ENCODE measurements around the gene EGF.

The EGF gene

DNA sequence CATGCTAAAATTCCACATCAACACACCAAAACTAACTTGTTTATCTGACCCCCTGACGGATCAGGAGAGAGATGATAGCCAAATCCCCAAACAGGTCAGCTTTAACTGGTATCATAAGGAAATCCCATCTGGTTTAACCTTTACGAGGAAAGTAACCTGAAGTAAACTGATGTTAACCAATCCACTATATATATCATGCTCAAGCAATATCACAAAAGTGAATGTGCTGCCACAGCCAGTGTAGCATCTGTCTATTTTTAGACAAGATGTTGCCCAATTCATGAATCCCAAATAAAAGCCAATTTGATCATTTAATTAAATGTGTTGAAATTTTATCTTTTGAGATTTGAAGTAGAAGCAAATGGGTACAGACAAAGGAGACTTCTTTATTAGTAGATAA lies 44.5 kb downstream of the EGF start:
- no peak for DNase-seq
- TF ChIP-seq POLR2A (IDR thresholded peaks at IDR 0.05; ENCODE audit: low read length) (no peak), GATA1 (IDR thresholded peaks at IDR 0.05; ENCODE audit: low read depth, low read length) (no peak)

DNA sequence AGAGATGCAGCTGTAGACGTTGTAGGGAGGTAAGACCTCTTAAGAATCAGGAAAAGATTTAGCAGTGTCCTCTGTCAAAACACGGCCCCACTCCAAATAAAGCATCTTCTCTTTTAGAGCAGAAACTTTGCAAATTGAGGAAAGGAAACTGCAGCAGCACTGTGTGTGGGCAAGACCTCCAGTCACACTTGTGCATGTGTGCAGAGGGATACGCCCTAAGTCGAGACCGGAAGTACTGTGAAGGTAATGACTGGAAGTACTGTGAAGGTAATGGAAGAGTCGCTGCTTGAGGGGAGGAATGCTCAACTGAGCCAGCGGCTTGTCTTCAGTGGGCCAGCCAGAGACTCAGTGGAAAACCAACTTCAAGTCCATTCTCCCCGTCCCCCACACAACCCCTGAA lies 46.5 kb downstream of the EGF start:
- TF ChIP-seq POLR2A (IDR thresholded peaks at IDR 0.05; ENCODE audit: low read length), result no peak
- no peak for TF ChIP-seq GATA1 (IDR thresholded peaks at IDR 0.05; ENCODE audit: low read depth, low read length)

DNA sequence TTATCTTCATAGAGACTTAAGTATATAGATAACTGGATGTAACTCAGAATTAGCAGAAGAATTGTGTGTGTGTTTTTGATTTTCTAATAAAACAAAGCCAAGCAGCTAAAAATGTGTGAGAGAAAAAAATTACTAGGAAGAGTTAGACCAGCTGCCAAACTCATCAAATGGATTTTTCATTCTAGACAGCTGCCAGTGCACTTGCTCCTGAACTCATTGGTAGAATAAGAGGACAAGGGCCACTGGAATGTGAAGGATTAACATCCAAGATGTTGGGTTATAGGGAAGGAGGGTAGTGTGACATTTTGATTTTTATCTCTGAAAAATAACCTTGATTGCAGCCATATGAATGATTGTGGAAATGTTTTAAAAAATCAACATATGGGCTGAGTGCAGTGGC lies 49.7 kb downstream of the EGF start:
- no peak for TF ChIP-seq GATA1 (IDR thresholded peaks at IDR 0.05; ENCODE audit: low read depth, low read length)
- TF ChIP-seq POLR2A (IDR thresholded peaks at IDR 0.05; ENCODE audit: low read length), result no peak
- DNase-seq, result no peak

More for the DNA sequence above, 46.5 kb downstream of the EGF start:
- DNase-seq, result no peak

DNA sequence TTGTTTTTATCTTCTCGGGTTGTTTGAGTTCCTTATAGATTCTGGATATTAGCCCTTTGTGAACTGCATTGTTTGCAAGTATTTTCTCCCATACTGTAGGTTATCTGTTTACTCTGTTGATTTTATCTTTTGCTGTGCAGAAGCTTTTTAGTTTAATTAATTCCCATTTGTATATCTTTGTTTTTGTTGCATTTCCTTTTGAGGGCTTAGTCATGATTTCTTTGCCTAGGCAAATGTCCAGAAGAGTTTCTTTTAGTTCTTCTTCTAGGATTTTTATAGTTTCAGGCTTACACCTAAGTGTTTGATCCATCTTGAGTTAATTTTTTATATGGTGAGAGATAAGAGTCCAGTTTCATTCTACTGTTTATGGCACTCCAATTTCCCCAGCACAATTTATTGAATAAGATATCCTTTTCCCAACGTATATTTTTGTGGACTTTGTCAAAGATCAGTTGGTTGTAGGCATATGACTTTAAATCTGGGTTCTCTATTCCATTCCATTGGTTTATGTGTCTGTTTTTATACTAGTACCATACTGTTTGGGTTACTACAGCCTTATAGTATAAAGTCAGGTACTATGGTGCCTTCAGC lies 54.3 kb downstream of the EGF start:
- no peak for DNase-seq
- no peak for TF ChIP-seq POLR2A (IDR thresholded peaks at IDR 0.05; ENCODE audit: low read length)
- TF ChIP-seq GATA1 (IDR thresholded peaks at IDR 0.05; ENCODE audit: low read depth, low read length), result no peak

DNA sequence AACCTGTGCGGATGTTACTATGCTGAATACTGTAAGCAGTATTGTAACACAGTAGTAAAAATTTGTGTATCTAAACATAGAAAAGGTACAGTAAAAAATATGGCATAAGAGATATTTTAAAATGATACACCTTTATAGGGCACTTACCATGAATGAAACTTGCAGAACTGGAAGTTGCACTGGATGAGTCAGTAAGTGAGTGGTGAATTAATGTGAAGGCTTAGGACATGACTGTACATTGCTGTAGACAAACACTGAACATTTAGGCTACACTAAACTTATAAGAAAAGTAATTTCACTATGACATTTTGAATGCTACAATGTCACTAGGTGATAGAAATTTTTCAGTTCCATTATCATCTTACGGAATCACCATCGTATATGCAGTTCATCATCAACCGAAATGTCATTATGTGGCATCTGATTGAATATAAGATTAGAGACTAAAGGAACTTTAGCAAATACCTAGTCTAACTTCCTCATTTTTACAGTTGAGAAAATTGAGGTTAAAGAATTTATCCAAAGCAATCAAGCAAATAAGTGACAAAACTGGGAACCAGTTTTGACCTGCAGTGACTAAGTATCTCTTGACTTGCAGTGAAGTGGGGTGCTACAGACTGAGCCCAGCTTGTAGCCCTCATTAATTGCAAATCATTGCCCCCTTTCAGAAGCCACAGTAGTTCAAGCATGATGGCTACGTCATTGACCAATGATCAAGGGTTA lies 55.3 kb downstream of the EGF start:
- no peak for DNase-seq
- no peak for TF ChIP-seq POLR2A (IDR thresholded peaks at IDR 0.05; ENCODE audit: low read length)
- TF ChIP-seq GATA1 (IDR thresholded peaks at IDR 0.05; ENCODE audit: low read depth, low read length), result no peak

DNA sequence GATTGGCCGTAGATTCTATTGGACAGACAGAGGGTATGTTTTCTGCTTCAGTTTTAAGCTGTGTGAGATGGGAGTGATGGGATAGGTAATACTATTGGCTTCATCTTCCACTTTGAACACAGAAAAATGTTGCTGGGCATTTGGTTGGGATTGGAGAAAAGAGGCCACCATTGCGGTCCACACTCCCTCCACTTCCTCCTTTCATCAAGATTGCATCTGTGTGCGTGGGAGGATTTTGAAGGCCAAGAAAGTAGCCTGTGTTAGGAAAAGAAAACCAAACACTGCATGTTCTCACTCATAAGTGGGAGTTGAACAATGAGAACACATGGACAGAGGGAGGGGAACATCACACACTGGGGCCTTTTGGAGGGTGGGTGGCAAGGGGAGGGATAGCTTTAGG lies 56.4 kb downstream of the EGF start:
- no peak for DNase-seq
- no peak for TF ChIP-seq POLR2A (IDR thresholded peaks at IDR 0.05; ENCODE audit: low read length)
- no peak for TF ChIP-seq GATA1 (IDR thresholded peaks at IDR 0.05; ENCODE audit: low read depth, low read length)

DNA sequence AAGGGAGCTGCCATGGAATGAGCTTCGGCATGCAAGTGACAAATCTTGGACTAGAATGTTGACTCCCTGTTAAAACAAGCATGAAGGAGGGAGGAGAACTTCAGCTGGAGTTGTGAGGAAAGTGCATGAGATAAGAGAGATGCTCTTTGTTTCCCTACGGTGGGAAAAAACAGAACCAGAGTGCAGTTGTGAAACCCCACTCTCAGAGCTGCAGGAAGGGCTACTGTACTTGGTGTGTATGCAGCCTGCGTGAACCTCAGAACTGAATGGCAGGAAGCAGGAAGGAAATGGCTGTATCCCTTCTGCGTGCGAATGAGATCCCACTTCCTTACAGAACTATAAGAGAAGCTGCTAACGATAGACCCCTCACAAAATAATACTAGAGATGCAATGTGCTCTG lies 57.2 kb downstream of the EGF start:
- no peak for TF ChIP-seq GATA1 (IDR thresholded peaks at IDR 0.05; ENCODE audit: low read depth, low read length)
- no peak for TF ChIP-seq POLR2A (IDR thresholded peaks at IDR 0.05; ENCODE audit: low read length)

DNA sequence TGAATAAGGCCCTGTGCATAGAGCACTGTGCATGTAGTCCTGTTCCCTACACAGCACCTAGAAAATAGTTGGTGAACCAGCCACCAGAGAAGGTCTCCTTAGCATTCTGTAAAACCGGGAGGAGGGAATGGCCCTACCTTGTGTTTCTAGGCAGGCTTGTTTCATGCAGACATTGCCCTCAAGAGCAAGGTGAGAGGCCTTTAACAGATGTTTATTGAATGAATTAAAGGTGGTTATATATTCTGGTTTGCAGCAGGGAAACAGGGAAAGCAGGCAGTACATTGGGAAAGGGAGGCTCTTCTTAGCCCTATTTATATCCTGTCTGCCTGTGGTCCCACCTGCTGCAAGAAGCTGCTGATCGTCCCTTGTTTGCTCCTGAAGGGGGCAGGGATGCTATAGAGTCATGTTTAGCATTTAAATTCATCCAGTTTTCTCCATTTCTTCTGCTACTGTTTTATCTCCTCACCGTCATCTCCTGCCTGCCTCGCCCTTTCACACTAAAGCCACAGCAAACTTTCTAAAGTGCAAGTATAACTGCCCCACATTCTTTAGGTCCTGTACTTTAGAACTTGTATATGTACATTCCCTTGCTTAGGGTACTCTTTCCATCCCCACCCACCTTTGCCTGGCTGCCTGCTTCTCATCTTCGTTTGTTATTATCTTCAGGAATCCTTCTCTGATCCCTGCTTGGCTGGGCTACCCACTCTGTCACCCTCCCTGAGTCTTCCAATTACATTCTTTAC lies 60.3 kb downstream of the EGF start:
- TF ChIP-seq GATA1 (IDR thresholded peaks at IDR 0.05; ENCODE audit: low read depth, low read length), result no peak
- DNase-seq, result no peak

More for the DNA sequence above, 57.2 kb downstream of the EGF start:
- no peak for DNase-seq

DNA sequence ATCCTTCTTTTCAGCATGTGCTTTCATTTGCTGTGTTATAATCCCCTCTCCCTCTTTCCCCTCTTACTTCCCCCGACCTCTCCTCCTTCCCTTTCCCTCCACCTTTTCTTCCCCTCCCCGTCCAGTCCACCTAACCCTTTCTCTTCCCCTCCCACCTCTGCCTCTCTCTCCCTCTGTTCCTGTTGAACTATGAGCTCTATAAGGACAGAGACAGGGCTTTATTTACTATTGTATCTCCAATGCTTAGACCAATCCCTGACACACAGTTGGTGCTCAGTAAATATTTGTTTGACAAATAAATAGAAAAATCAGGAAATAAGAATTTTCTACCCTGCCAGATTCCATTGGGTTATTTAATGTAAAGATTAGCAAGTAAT lies 60.8 kb downstream of the EGF start:
- no peak for DNase-seq
- TF ChIP-seq GATA1 (IDR thresholded peaks at IDR 0.05; ENCODE audit: low read depth, low read length) (no peak), POLR2A (IDR thresholded peaks at IDR 0.05; ENCODE audit: low read length) (no peak)

DNA sequence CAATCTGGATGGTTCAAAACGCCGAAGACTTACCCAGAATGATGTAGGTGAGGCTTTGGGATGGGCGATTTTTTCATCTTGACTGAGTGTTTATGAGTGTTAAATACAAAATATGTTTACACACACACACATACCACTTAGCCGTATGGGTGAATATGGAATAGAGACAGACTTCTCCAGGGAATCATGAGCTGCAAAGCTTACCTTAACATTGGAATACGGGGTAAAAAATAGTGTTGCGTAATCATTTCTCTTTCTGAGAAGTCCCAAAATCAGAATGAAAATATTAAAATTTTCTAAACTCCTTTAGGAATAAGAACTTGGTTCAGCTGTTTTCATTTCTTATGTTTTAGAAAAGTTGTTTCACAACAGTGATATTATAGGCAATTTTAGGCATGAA lies 63.5 kb downstream of the EGF start:
- TF ChIP-seq GATA1 (IDR thresholded peaks at IDR 0.05; ENCODE audit: low read depth, low read length), result no peak
- TF ChIP-seq POLR2A (IDR thresholded peaks at IDR 0.05; ENCODE audit: low read length), result no peak
- DNase-seq, result no peak

DNA sequence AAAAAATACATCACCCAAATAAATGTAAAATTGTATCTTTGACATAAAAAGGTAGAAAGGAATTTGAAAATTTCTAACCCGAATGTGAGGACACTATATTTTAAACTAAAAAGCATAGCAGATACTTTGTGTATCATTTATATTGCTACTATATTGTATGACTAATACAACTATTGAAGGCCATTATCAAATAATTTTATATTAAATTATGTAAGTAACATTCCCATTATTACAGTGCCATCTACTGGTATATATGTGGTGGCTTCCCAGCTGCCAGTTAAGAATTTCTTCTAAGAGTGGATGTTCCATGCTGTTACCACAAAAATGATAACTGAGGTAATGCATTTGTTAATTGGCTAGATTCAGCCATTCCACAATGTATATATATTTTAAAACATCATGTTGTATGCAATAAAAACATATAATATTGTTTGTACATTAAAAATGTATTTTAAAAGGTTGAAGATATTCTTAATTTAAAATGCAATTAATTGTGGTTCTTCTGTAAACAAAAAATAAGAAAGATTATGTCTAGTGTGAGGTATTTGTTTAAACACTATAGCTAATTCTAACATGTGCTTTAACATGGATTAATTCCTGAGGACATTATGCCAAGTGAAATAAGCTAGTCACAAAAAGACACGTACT lies 65.3 kb downstream of the EGF start:
- TF ChIP-seq POLR2A (IDR thresholded peaks at IDR 0.05; ENCODE audit: low read length), result no peak
- DNase-seq, result peak; percentile 31 to 47

DNA sequence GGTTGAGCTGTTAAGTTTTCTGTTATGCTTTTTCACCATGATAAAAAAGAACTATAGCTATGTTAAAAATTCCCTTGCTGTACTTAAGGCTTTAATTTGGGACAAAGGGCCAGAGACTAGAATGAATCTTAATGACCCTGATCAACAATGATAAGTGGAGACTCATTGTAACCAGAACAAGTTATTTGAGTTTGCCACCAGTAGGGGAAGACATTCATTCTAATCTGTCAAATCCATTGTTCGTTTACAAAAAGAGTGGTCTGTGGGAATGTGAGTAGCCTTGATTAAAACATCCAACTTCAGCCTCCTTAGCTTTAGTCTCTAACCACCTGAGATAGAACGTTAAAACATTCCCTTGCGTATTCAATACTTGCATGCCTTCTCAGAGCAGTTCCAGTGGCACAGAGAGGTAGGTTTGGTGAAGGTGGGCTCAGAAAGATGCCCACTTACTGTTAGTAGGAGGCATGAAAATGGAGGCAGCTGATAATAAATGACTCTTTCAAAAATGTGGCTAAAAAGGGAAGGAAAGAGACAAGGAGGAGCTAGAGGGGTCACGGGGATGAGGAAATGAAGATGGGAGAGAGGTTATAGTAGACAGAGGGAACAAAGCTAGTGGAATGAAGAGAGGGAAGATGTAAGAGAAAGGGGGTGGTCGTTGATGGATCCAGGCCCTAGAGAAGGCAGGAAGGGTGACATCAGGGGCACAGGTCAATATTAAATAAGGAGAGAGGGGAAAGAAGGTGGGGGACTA lies 66.2 kb downstream of the EGF start:
- DNase-seq, result no peak
- no peak for TF ChIP-seq POLR2A (IDR thresholded peaks at IDR 0.05; ENCODE audit: low read length)
- no peak for TF ChIP-seq GATA1 (IDR thresholded peaks at IDR 0.05; ENCODE audit: low read depth, low read length)

DNA sequence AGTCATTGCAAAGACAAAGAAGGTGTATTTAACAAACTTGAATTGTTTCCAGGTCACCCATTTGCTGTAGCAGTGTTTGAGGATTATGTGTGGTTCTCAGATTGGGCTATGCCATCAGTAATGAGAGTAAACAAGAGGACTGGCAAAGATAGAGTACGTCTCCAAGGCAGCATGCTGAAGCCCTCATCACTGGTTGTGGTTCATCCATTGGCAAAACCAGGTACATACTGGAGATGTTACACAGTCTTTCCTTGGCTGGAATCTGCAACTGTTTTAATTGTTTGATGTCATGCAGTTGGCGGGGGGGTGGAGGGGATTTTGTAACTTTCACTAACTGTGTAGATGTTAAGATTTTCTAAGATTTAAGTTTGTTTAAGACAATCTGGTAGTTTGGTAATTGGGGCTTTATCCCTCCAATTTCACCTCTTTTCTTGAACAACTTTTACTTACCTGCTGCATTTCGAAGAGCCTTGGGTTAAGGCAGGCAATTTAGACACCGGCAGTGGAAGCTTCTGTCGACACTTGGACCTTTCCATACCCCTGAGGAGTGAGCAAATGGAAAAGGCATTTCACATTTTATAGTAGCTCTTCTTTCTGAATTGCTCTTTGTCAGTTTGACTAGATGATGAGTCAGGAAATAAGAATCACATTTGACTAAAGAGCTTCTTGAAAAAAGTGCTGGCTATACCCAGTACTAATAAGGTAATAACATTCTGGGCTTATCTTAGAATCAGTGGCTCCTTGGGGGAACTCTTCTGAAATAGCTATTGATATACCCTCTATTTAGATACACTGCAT lies 67.4 kb downstream of the EGF start:
- no peak for DNase-seq
- TF ChIP-seq GATA1 (IDR thresholded peaks at IDR 0.05; ENCODE audit: low read depth, low read length) (no peak), POLR2A (IDR thresholded peaks at IDR 0.05; ENCODE audit: low read length) (no peak)

Data from erythroblast (primary cell).